SU-DHL-6 (cell line): Measurements from ENCODE around the gene MSL3.

Experiments used
- H2AFZ ChIP-seq: fragments of 200-600 bp; sonication (generic); 2 replicates; pipeline ENCODE4 v1.6.1; 2014; ENCODE audit warnings: low read depth, mild to moderate bottlenecking, moderate library complexity, mixed read lengths, antibody characterized with exemption, low read length; ENCODE audit not compliant: severe bottlenecking
- H3F3A ChIP-seq: fragments of 200-600 bp; shearing (Covaris generic); 2 replicates; pipeline ENCODE4 v1.6.0; 2016; ENCODE audit warnings: antibody characterized with exemption, mild to moderate bottlenecking; ENCODE audit not compliant: insufficient read depth
- H3K27ac ChIP-seq: fragments of 200-600 bp; sonication (generic); 2 replicates; pipeline ENCODE4 v1.5.1; 2016; ENCODE audit warnings: low read depth, mild to moderate bottlenecking, low read length, moderate library complexity, mixed read lengths
- H3K27me3 ChIP-seq: fragments of 200-600 bp; sonication (generic), shearing (Covaris generic); 2 replicates; pipeline ENCODE4 v1.6.0; 2014; ENCODE audit warnings: mild to moderate bottlenecking, low read length
- H3K36me3 ChIP-seq: fragments of 200-600 bp; sonication (generic); 2 replicates; pipeline ENCODE4 v1.6.1; 2014; ENCODE audit warnings: mild to moderate bottlenecking, low read length, mixed read lengths
- H3K4me2 ChIP-seq: fragments of 300-600, 200-600 bp; shearing (Covaris generic), sonication (generic); 2 replicates; pipeline ENCODE4 v1.6.0; 2014; ENCODE audit warnings: low read length, low read depth, mild to moderate bottlenecking; ENCODE audit not compliant: poor library complexity, severe bottlenecking
- H3K4me3 ChIP-seq: fragments of 200-600 bp; sonication (generic); 2 replicates; pipeline ENCODE4 v1.5.1; 2014; ENCODE audit warnings: antibody characterized with exemption, low read length, mild to moderate bottlenecking, mixed read lengths; ENCODE audit not compliant: insufficient read depth, poor library complexity, severe bottlenecking
- H3K79me2 ChIP-seq: fragments of 200-600 bp; sonication (generic); 2 replicates; pipeline ENCODE4 v1.6.1; 2014; ENCODE audit warnings: mild to moderate bottlenecking, low read length, moderate library complexity; ENCODE audit not compliant: insufficient read depth
- H3K9ac ChIP-seq: fragments of 200-600 bp; sonication (generic); 2 replicates; pipeline ENCODE4 v1.7.0; 2014; ENCODE audit warnings: mild to moderate bottlenecking, low read length
- H3K9me2 ChIP-seq: fragments of 200-600 bp; sonication (generic); replicated peaks from 2 replicates; pipeline ENCODE4 v1.6.1; 2014; ENCODE audit warnings: low read length; ENCODE audit not compliant: insufficient read depth
- H3K9me3 ChIP-seq: fragments of 200-600 bp; sonication (generic); 2 replicates; pipeline ENCODE4 v1.6.1; 2014; ENCODE audit warnings: low read length, mixed read lengths; ENCODE audit not compliant: insufficient read depth
- H4K20me1 ChIP-seq: fragments of 200-600 bp; sonication (generic); 2 replicates; pipeline ENCODE4 v1.6.1; 2014; ENCODE audit warnings: low read depth, mild to moderate bottlenecking, antibody characterized with exemption, low read length, moderate library complexity, mixed read lengths
- EZH2phosphoT487 ChIP-seq: fragments of 200-600 bp; sonication (generic), shearing (Covaris generic); conservative IDR thresholded peaks from 2 replicates; pipeline ENCODE4 v1.6.1; 2018; ENCODE audit warnings: mild to moderate bottlenecking, antibody characterized with exemption, low read length, moderate library complexity, mixed read lengths
- TF ChIP-seq, protein P1 (sequence below): fragments of 200-600 bp; sonication (generic); IDR thresholded peaks from one replicate; pipeline ENCODE4 v1.5.1; 2017; ENCODE audit warnings: antibody characterized with exemption, mild to moderate bottlenecking, low read length, moderate library complexity; ENCODE audit not compliant: insufficient read depth, poor library complexity, severe bottlenecking

Gene MSL3

DNA sequence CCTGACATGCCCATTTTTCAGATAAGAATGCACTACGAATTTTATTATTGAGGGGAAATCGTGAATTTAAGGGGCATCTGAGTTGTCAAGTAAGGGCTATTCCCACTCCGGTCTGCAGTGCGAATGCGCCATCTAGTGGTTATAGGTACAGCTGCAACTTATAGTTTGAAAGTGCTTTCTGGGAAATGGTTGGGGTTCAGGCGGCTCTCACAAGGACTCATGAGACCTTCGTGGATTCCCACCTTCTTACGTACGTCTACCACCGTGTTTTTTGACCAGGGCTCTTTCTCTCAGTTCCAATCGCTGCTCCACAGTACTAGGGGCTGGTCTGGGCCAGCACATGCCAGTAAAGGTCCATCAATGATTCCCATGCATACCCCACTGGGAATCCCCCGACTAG lies 12.3 kb downstream of the MSL3 start:
- TF ChIP-seq EZH2phosphoT487, result no peak
- TF ChIP-seq, protein P1, sequence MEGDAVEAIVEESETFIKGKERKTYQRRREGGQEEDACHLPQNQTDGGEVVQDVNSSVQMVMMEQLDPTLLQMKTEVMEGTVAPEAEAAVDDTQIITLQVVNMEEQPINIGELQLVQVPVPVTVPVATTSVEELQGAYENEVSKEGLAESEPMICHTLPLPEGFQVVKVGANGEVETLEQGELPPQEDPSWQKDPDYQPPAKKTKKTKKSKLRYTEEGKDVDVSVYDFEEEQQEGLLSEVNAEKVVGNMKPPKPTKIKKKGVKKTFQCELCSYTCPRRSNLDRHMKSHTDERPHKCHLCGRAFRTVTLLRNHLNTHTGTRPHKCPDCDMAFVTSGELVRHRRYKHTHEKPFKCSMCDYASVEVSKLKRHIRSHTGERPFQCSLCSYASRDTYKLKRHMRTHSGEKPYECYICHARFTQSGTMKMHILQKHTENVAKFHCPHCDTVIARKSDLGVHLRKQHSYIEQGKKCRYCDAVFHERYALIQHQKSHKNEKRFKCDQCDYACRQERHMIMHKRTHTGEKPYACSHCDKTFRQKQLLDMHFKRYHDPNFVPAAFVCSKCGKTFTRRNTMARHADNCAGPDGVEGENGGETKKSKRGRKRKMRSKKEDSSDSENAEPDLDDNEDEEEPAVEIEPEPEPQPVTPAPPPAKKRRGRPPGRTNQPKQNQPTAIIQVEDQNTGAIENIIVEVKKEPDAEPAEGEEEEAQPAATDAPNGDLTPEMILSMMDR, result peak; percentile 52
- H3F3A ChIP-seq, result no peaks in the 10 kb centered on the region
- no peaks in the 10 kb centered on the region for H3K9me2 ChIP-seq
- H3K79me2 ChIP-seq, result no peaks in the 10 kb centered on the region
- H3K9ac ChIP-seq, result no peak overlapping the region
- H3K4me3 ChIP-seq, result no peak overlapping the region
- no peak overlapping the region for H2AFZ ChIP-seq
- no peaks in the 10 kb centered on the region for H3K9me3 ChIP-seq
- H3K36me3 ChIP-seq, result no peaks in the 10 kb centered on the region
- H3K4me2 ChIP-seq, result no peak overlapping the region
- H3K27ac ChIP-seq, result no peak overlapping the region
- H3K27me3 ChIP-seq, result no peaks in the 10 kb centered on the region
- H4K20me1 ChIP-seq, result no peaks in the 10 kb centered on the region

DNA sequence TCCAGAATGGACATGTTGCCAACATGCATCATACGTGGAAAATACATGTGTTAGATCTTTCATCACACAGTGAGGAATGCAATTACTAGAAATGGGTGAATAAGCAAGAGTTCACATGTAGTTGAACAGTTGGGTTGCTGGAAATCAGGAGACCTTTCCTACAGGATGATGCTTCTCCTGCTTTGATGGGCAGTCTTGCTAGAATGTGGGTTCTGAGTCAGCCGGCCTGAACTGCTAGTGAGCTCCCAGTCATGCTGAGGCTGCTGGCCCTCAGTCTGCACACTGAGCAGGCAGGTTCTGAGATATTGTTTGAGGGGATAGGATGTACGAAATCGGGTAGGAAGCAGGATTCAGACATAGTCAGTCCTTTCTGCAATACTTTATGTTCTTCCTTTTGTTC lies 20.2 kb downstream of the MSL3 start:
- TF ChIP-seq EZH2phosphoT487, result no peak
- TF ChIP-seq, protein P1, result no peak
- Histone ChIP-seq H3K9ac (no peak overlapping the region), H4K20me1 (no peaks in the 10 kb centered on the region), H3K27ac (no peak overlapping the region), H3F3A (no peaks in the 10 kb centered on the region), H3K27me3 (no peaks in the 10 kb centered on the region), H2AFZ (no peak overlapping the region), H3K36me3 (no peaks in the 10 kb centered on the region), H3K79me2 (no peaks in the 10 kb centered on the region), H3K9me3 (no peaks in the 10 kb centered on the region), H3K9me2 (no peaks in the 10 kb centered on the region), H3K4me2 (no peak overlapping the region), H3K4me3 (no peak overlapping the region)

GRCh38 chrX:11781133-11781532 lies 23.1 kb downstream of the MSL3 start:
- H4K20me1 ChIP-seq, result no peaks in the 10 kb centered on the region
- H3K36me3 ChIP-seq, result no peaks in the 10 kb centered on the region
- no peak overlapping the region for H3K4me3 ChIP-seq
- H3K9me3 ChIP-seq, result no peaks in the 10 kb centered on the region
- H3K79me2 ChIP-seq, result no peaks in the 10 kb centered on the region
- no peak overlapping the region for H2AFZ ChIP-seq
- no peak overlapping the region for H3K4me2 ChIP-seq
- H3K27me3 ChIP-seq, result no peaks in the 10 kb centered on the region
- H3K9ac ChIP-seq, result no peak overlapping the region
- no peak overlapping the region for H3K27ac ChIP-seq
- TF ChIP-seq EZH2phosphoT487, result no peak
- TF ChIP-seq, protein P1, result no peak
- H3F3A ChIP-seq, result no peaks in the 10 kb centered on the region
- no peaks in the 10 kb centered on the region for H3K9me2 ChIP-seq
